Measurements from ENCODE around the gene SMURF2. TPM values are rescaled to one million over a fixed set of nuclear protein-coding genes. Genes with fewer than 3 reads are reported as not detected.

The SMURF2 gene
- polyA plus RNA-seq, 1 of the 3 experiments (the other 2 are of a cell fraction), result 36.6 TPM

- Histone ChIP-seq H3F3A (replicated peaks; ENCODE audit: insufficient read depth) (peaks cover 92% of the 10 kb centered on the region), H3K27me3 (ENCODE audit: insufficient read depth) (no peaks in the 10 kb centered on the region), H3K36me3 (replicated peaks in 1 of 2; ENCODE audit: control insufficient read depth in 1 of 2, insufficient read depth in 2 of 2, low read length in 1 of 2) (peaks cover 73 to 85% of the 10 kb centered on the region in 2 experiments), H3K79me2 (ENCODE audit: insufficient read depth) (peaks cover 16% of the 10 kb centered on the region; the same call in 1 of the 2 replicates), H3K4me1 (ENCODE audit: control insufficient read depth in 1 of 2, insufficient read depth in 2 of 2, low read depth in 1 of 2, low read length in 1 of 2) (no peaks in the 10 kb centered on the region), H3K4me3 (ENCODE audit: low read depth in 2 of 2, low read length in 1 of 2) (no peak overlapping the region), H3K9ac (no peak overlapping the region), H3K27ac (ENCODE audit: low read depth in 2 of 2, low read length in 1 of 2) (peak overlapping the region in 1 of 2 experiments; percentile 12; a peak in 2 of 4 replicates), H3K4me2 (no peak overlapping the region), H4K20me1 (ENCODE audit: insufficient read depth) (no peaks in the 10 kb centered on the region; the same call in 1 of the 2 replicates), H2AFZ (ENCODE audit: low read depth) (no peak overlapping the region), H3K9me2 (no peaks in the 10 kb centered on the region), H3K9me3 (no peaks in the 10 kb centered on the region)
- POLR2A ChIA-PET, result interaction anchor here (0.6 to 1.6 kb wide), 3 partner anchors 9 to 102 kb away, joined by 3 to 5 read pairs (median 3); no protein-coding TSS in a partner anchor
- TF ChIP-seq CTCF (IDR thresholded peaks at IDR 0.05), result no peak
- no peak for TF ChIP-seq GABPA (IDR thresholded peaks at IDR 0.05; ENCODE audit: low read depth)
- 0 out of 2 replicates have a peak, but pooled peaks have one; percentile 13 for TF ChIP-seq POLR2AphosphoS5 (IDR thresholded peaks at IDR 0.05; ENCODE audit: low read depth, low read length)
- TF ChIP-seq SMC3 (IDR thresholded peaks at IDR 0.05; ENCODE audit: low read depth, low read length), result no peak
- TF ChIP-seq FOXJ3 (CRISPR knock-in tag; IDR thresholded peaks at IDR 0.05), result no peak
- no peak for TF ChIP-seq USF2 (IDR thresholded peaks at IDR 0.05; ENCODE audit: borderline replicate concordance, low read depth, low read length)
- CTCF ChIA-PET, result interaction anchor here (0.5 to 3.7 kb wide), 10 partner anchors 9 to 704 kb away, joined by 3 to 13 read pairs (median 4); no protein-coding TSS in a partner anchor
- WGBS (ENCODE audit: low lambda C conversion rate), result 97% methylated on average over 7 of the region's 7 CpGs
- DNase-seq, result no peak
Measured at GRCh38 chr17:64538508-64539130, 123.5 kb downstream of the SMURF2 start.

GRCh38 chr17:64537488-64537887 lies 124.6 kb downstream of the SMURF2 start:
- TF ChIP-seq CTCF (IDR thresholded peaks at IDR 0.05) (no peak), TAF1 (IDR thresholded peaks at IDR 0.05; ENCODE audit: borderline replicate concordance, low read depth, low read length) (no peak), IRF3 (IDR thresholded peaks at IDR 0.05; ENCODE audit: low read depth, low read length) (no peak), ELF1 (IDR thresholded peaks at IDR 0.05) (no peak), POLR2AphosphoS5 (IDR thresholded peaks at IDR 0.05; ENCODE audit: low read depth, low read length) (no peak), SIN3A (IDR thresholded peaks at IDR 0.05; ENCODE audit: borderline replicate concordance, low read depth, low read length) (no peak), RCOR1 (IDR thresholded peaks at IDR 0.05; ENCODE audit: low read length) (no peak), TCF12 (IDR thresholded peaks at IDR 0.05) (no peak), REST (IDR thresholded peaks at IDR 0.05; ENCODE audit: low read depth, low read length) (no peak)
- Histone ChIP-seq H3K9me2 (no peaks in the 10 kb centered on the region), H3K9ac (no peak overlapping the region), H3K27me3 (ENCODE audit: insufficient read depth) (no peaks in the 10 kb centered on the region), H3F3A (replicated peaks; ENCODE audit: insufficient read depth) (peaks cover 92% of the 10 kb centered on the region), H3K4me3 (ENCODE audit: low read depth in 2 of 2, low read length in 1 of 2) (no peak overlapping the region), H3K36me3 (replicated peaks in 1 of 2; ENCODE audit: control insufficient read depth in 1 of 2, insufficient read depth in 2 of 2, low read length in 1 of 2) (peaks cover 77 to 87% of the 10 kb centered on the region in 2 experiments), H4K20me1 (ENCODE audit: insufficient read depth) (no peaks in the 10 kb centered on the region; the same call in 1 of the 2 replicates), H3K4me1 (ENCODE audit: control insufficient read depth in 1 of 2, insufficient read depth in 2 of 2, low read depth in 1 of 2, low read length in 1 of 2) (no peaks in the 10 kb centered on the region), H2AFZ (ENCODE audit: low read depth) (no peak overlapping the region), H3K4me2 (no peak overlapping the region), H3K79me2 (ENCODE audit: insufficient read depth) (peaks cover 10% of the 10 kb centered on the region; the same call in 1 of the 2 replicates), H3K27ac (ENCODE audit: low read depth in 2 of 2, low read length in 1 of 2) (peak overlapping the region in 1 of 2 experiments; percentile 3; a peak in 2 of 4 replicates), H3K9me3 (no peaks in the 10 kb centered on the region)
- WGBS (ENCODE audit: low lambda C conversion rate), result 90% methylated on average over 5 of the region's 5 CpGs
- ChIA-PET CTCF (interaction anchor here (1.0 to 3.7 kb wide), 6 partner anchors 11 to 112 kb away, joined by 3 to 13 read pairs (median 4); no protein-coding TSS in a partner anchor), POLR2A (interaction anchor here (1.2 kb wide), 1 partner anchor 10 kb away, joined by 3 read pairs; no protein-coding TSS in a partner anchor)
- DNase-seq, result no peak
